Measurements from ENCODE around the gene RNF114. TPM values are rescaled to one million over a fixed set of nuclear protein-coding genes. Genes with fewer than 3 reads are reported as not detected.

RNF114 gene
- total and polyA plus RNA-seq, 4 donors: 37.6 to 69.7 (median 60.0) TPM

GRCh38 chr20:49928411-49929141 lies 7.6 kb upstream of the RNF114 start:
- Histone ChIP-seq H3K4me1 (ENCODE audit: control insufficient read depth in 5 of 5, insufficient read depth in 5 of 5, low read length in 5 of 5) (no peaks in the 10 kb centered on the region), H3K9me3 (ENCODE audit: control insufficient read depth in 4 of 4, insufficient read depth in 3 of 4, low read length in 3 of 4) (no peaks in the 10 kb centered on the region), H3K4me3 (no peak overlapping the region), H3K36me3 (ENCODE audit: control insufficient read depth in 4 of 4, insufficient read depth in 4 of 4, low read length in 4 of 4) (no peaks in the 10 kb centered on the region), H3K9ac (ENCODE audit: insufficient read depth in 1 of 2, low read length in 2 of 2) (no peak overlapping the region), H3K27ac (ENCODE audit: low read depth in 1 of 2, low read length in 1 of 2) (no peak overlapping the region), H3K27me3 (ENCODE audit: control insufficient read depth in 3 of 3, insufficient read depth in 3 of 3, low read length in 2 of 3) (no peaks in the 10 kb centered on the region)
- ATAC-seq (ENCODE audit: insufficient read depth, low FRiP score) (peak; percentile 83), DNase-seq (peak; percentile 86 to 91 (median 89))
- 11 to 13% methylated on average over 15 of the region's 15 CpGs for WGBS, 2 donors
- TF ChIP-seq CTCF (IDR thresholded peaks at IDR 0.05; ENCODE audit: control extremely low read depth, extremely low read depth): peak; percentile 83

GRCh38 chr20:49929142-49929494 lies 7.1 kb upstream of the RNF114 start:
- H3K9ac ChIP-seq (ENCODE audit: insufficient read depth in 1 of 2, low read length in 2 of 2): no peak overlapping the region
- DNase-seq (no peak), ATAC-seq (ENCODE audit: insufficient read depth, low FRiP score) (no peak)
- no peak overlapping the region for H3K27ac ChIP-seq (ENCODE audit: low read depth in 1 of 2, low read length in 1 of 2)
- H3K9me3 ChIP-seq (ENCODE audit: control insufficient read depth in 4 of 4, insufficient read depth in 3 of 4, low read length in 3 of 4): no peaks in the 10 kb centered on the region
- WGBS, 2 donors: 38 to 40% methylated on average over 4 of the region's 4 CpGs
- no peak overlapping the region for H3K4me3 ChIP-seq
- H3K27me3 ChIP-seq (ENCODE audit: control insufficient read depth in 3 of 3, insufficient read depth in 3 of 3, low read length in 2 of 3): no peaks in the 10 kb centered on the region
- no peaks in the 10 kb centered on the region for H3K36me3 ChIP-seq (ENCODE audit: control insufficient read depth in 4 of 4, insufficient read depth in 4 of 4, low read length in 4 of 4)
- H3K4me1 ChIP-seq (ENCODE audit: control insufficient read depth in 5 of 5, insufficient read depth in 5 of 5, low read length in 5 of 5): no peaks in the 10 kb centered on the region
- TF ChIP-seq CTCF (IDR thresholded peaks at IDR 0.05; ENCODE audit: control extremely low read depth, extremely low read depth): no peak

- peak overlapping the region in 1 of 2 donors; percentile 42 for H3K9ac ChIP-seq (ENCODE audit: insufficient read depth in 1 of 2, low read length in 2 of 2)
- H3K27me3 ChIP-seq (ENCODE audit: control insufficient read depth in 3 of 3, insufficient read depth in 3 of 3, low read length in 2 of 3): no peaks in the 10 kb centered on the region
- H3K36me3 ChIP-seq (ENCODE audit: control insufficient read depth in 4 of 4, insufficient read depth in 4 of 4, low read length in 4 of 4): peaks cover 0 to 6% (median 2%) of the 10 kb centered on the region in 4 donors
- TF ChIP-seq CTCF (IDR thresholded peaks at IDR 0.05; ENCODE audit: control extremely low read depth, extremely low read depth): no peak
- H3K27ac ChIP-seq (ENCODE audit: low read depth in 1 of 2, low read length in 1 of 2): peak overlapping the region in 1 of 2 donors; percentile 23
- 43 to 48% methylated on average over 21 of the region's 21 CpGs for WGBS, 2 donors
- no peak overlapping the region for H3K4me3 ChIP-seq
- peaks cover 10 to 19% (median 13%) of the 10 kb centered on the region in 5 donors for H3K4me1 ChIP-seq (ENCODE audit: control insufficient read depth in 5 of 5, insufficient read depth in 5 of 5, low read length in 5 of 5)
- DNase-seq: peak in 1 of 3 donors; percentile 7
- no peak for ATAC-seq (ENCODE audit: insufficient read depth, low FRiP score)
- no peaks in the 10 kb centered on the region for H3K9me3 ChIP-seq (ENCODE audit: control insufficient read depth in 4 of 4, insufficient read depth in 3 of 4, low read length in 3 of 4)
These were observed 448 bp upstream of the RNF114 start for GRCh38 chr20:49935746-49936152.
